SK-N-MC (cell line): Measurements from ENCODE around the gene CFAP46.

ENCODE experiments used
- EZH2 ChIP-seq: fragments of 200-600 bp; sonication (generic); IDR thresholded peaks from one replicate; pipeline ENCODE4 v1.6.1; 2017; ENCODE audit warnings: antibody characterized with exemption
- FOXP2 ChIP-seq: optimal IDR thresholded peaks from 2 replicates; pipeline ENCODE3; 2011; ENCODE audit warnings: mild to moderate bottlenecking, moderate library complexity; ENCODE audit not compliant: insufficient read depth; ENCODE audit errors: extremely low read length, control extremely low read depth
- POLR2AphosphoS5 ChIP-seq: IDR thresholded peaks from 2 replicates; pipeline ENCODE4 v1.6.1; 2012; ENCODE audit warnings: mild to moderate bottlenecking, low read depth, low read length, borderline replicate concordance

- TF ChIP-seq EZH2 (no peak), POLR2AphosphoS5 (no peak), FOXP2 (no peak)
Observed at GRCh38 chr10:132983252-132984007, 41.1 kb upstream of the CFAP46 start.
